Measurements from ENCODE around the gene ARHGAP20. TPM values are rescaled to one million over a fixed set of nuclear protein-coding genes. Genes with fewer than 3 reads are reported as not detected.

ARHGAP20 gene
- total and polyA plus RNA-seq, 4 donors = 0.46 to 1.5 (median 0.73) TPM

DNA sequence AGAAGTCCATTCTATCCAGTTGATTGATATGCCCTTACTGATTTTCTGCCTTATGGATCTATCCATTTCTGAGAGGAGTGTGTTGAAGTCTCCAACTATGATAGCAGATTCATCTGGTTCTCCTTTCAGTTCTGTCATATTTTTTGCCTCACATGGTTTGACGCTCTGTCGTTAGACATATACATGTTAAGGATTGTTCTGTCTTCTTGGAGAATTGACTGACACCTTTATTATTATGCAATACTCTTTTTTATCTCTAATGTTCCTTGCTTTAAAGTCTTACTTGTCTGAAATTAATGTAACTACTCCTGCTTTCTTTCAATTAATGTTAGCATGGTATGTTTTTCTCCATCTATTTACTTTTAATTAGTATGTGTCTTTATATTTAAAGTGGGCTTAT, 12.1 kb upstream of the ARHGAP20 start:
- no peak for DNase-seq (ENCODE audit: low spot score)
- Histone ChIP-seq H3K9me3 (ENCODE audit: control insufficient read depth in 4 of 4, low read length in 3 of 4) (no peaks in the 10 kb centered on the region), H3K4me3 (ENCODE audit: low read depth in 1 of 3, low read length in 3 of 3) (no peak overlapping the region), H3K4me1 (ENCODE audit: control insufficient read depth in 4 of 4, insufficient read depth in 4 of 4, low read length in 3 of 4) (no peaks in the 10 kb centered on the region), H3K27ac (ENCODE audit: low read depth in 1 of 2, low read length in 2 of 2) (no peak overlapping the region), H3K36me3 (ENCODE audit: control insufficient read depth in 4 of 4, insufficient read depth in 3 of 4, low read depth in 1 of 4, low read length in 3 of 4) (no peaks in the 10 kb centered on the region), H3K27me3 (ENCODE audit: control insufficient read depth in 4 of 4, insufficient read depth in 4 of 4, low read length in 3 of 4) (no peaks in the 10 kb centered on the region), H3K9ac (ENCODE audit: low read depth in 1 of 2, low read length in 2 of 2) (no peak overlapping the region)
- TF ChIP-seq RXRA (IDR thresholded peaks at IDR 0.05) (no peak), HNF4G (IDR thresholded peaks at IDR 0.05) (no peak), FOXA2 (IDR thresholded peaks at IDR 0.05) (no peak)
- 75% methylated on average over 2 of the region's 2 CpGs for WGBS

DNA sequence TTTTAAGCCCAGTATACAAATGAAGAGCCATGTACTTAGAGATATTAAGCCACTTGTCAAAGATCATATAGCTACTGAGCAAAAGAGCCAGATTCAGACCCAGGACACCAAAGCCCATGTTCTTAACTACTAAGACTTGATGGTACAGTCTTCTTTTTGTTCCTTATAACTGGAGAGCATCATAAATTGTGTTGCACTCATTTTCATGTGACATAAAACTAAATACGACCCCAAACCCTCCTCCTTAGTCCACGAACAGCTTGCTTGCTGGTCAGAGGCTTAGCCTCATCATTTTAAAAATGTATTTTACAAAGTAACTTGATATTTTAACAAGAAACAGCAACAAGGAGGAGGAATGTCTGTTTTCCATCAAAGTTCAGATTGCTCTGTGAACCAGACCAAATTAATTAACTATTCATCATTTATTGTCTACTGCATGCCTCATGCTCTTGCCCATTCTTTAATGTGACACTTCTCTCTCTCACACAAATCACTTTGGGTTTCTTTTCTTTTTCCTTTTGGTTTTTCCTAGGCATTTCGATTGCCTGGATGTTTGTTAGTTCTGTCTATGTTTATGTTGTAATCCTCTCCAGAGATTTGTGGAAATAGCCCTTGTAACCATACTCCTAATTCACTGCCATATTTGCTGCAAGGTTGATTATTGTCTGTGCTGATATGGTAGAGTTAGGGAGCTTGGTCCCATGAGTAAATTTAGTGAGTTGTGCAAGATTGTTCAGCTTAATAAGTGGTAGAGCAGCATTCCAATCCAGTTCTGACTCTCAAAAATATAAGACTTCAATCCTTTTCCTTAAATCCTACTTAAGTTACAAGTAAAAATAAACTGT, 8.4 kb upstream of the ARHGAP20 start:
- Histone ChIP-seq H3K9ac (ENCODE audit: low read depth in 1 of 2, low read length in 2 of 2) (no peak overlapping the region), H3K4me3 (ENCODE audit: low read depth in 1 of 3, low read length in 3 of 3) (no peak overlapping the region), H3K27ac (ENCODE audit: low read depth in 1 of 2, low read length in 2 of 2) (no peak overlapping the region), H3K9me3 (ENCODE audit: control insufficient read depth in 4 of 4, low read length in 3 of 4) (no peaks in the 10 kb centered on the region), H3K36me3 (ENCODE audit: control insufficient read depth in 4 of 4, insufficient read depth in 3 of 4, low read depth in 1 of 4, low read length in 3 of 4) (no peaks in the 10 kb centered on the region), H3K4me1 (ENCODE audit: control insufficient read depth in 4 of 4, insufficient read depth in 4 of 4, low read length in 3 of 4) (no peaks in the 10 kb centered on the region), H3K27me3 (ENCODE audit: control insufficient read depth in 4 of 4, insufficient read depth in 4 of 4, low read length in 3 of 4) (no peaks in the 10 kb centered on the region)
- DNase-seq (ENCODE audit: low spot score) = no peak
- TF ChIP-seq SP1 (IDR thresholded peaks at IDR 0.05) (no peak), HNF4G (IDR thresholded peaks at IDR 0.05) (no peak), EGR1 (IDR thresholded peaks at IDR 0.05; ENCODE audit: low read depth in 2 of 2) (no peak), YY1 (IDR thresholded peaks at IDR 0.05) (no peak), GABPA (IDR thresholded peaks at IDR 0.05 in 1 of 2, conservative IDR thresholded peaks at IDR 0.05 in 1 of 2) (no peak), MAX (IDR thresholded peaks at IDR 0.05) (no peak), JUND (IDR thresholded peaks at IDR 0.05) (no peak), TAF1 (conservative IDR thresholded peaks at IDR 0.05) (no peak)
- TF ChIP-seq, protein P1, sequence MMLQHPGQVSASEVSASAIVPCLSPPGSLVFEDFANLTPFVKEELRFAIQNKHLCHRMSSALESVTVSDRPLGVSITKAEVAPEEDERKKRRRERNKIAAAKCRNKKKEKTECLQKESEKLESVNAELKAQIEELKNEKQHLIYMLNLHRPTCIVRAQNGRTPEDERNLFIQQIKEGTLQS (IDR thresholded peaks at IDR 0.05) = no peak
- TF ChIP-seq, protein P2, sequence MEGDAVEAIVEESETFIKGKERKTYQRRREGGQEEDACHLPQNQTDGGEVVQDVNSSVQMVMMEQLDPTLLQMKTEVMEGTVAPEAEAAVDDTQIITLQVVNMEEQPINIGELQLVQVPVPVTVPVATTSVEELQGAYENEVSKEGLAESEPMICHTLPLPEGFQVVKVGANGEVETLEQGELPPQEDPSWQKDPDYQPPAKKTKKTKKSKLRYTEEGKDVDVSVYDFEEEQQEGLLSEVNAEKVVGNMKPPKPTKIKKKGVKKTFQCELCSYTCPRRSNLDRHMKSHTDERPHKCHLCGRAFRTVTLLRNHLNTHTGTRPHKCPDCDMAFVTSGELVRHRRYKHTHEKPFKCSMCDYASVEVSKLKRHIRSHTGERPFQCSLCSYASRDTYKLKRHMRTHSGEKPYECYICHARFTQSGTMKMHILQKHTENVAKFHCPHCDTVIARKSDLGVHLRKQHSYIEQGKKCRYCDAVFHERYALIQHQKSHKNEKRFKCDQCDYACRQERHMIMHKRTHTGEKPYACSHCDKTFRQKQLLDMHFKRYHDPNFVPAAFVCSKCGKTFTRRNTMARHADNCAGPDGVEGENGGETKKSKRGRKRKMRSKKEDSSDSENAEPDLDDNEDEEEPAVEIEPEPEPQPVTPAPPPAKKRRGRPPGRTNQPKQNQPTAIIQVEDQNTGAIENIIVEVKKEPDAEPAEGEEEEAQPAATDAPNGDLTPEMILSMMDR (IDR thresholded peaks at IDR 0.05; ENCODE audit: low read depth, low read length, missing input control) = no peak
- 58% methylated on average over 3 of the region's 3 CpGs for WGBS

- 97% methylated on average over 2 of the region's 2 CpGs for WGBS
- Histone ChIP-seq H3K36me3 (ENCODE audit: control insufficient read depth in 4 of 4, insufficient read depth in 3 of 4, low read depth in 1 of 4, low read length in 3 of 4) (no peaks in the 10 kb centered on the region), H3K27me3 (ENCODE audit: control insufficient read depth in 4 of 4, insufficient read depth in 4 of 4, low read length in 3 of 4) (no peaks in the 10 kb centered on the region), H3K9ac (ENCODE audit: low read depth in 1 of 2, low read length in 2 of 2) (no peak overlapping the region), H3K4me1 (ENCODE audit: control insufficient read depth in 4 of 4, insufficient read depth in 4 of 4, low read length in 3 of 4) (peaks cover 3 to 15% (median 10%) of the 10 kb centered on the region in 4 donors), H3K4me3 (ENCODE audit: low read depth in 1 of 3, low read length in 3 of 3) (no peak overlapping the region), H3K27ac (ENCODE audit: low read depth in 1 of 2, low read length in 2 of 2) (no peak overlapping the region), H3K9me3 (ENCODE audit: control insufficient read depth in 4 of 4, low read length in 3 of 4) (no peaks in the 10 kb centered on the region)
- no peak for DNase-seq (ENCODE audit: low spot score)
- TF ChIP-seq, protein P2 (IDR thresholded peaks at IDR 0.05; ENCODE audit: low read depth, low read length, missing input control) = no peak
- no peak for TF ChIP-seq MAX (IDR thresholded peaks at IDR 0.05)
- TF ChIP-seq HNF4A (conservative IDR thresholded peaks at IDR 0.05) = no peak
- TF ChIP-seq RAD21 (IDR thresholded peaks at IDR 0.05) = no peak
- no peak for TF ChIP-seq ZBTB33 (IDR thresholded peaks at IDR 0.05)
- TF ChIP-seq FOXA1 (IDR thresholded peaks at IDR 0.05) = no peak
- no peak for TF ChIP-seq RXRA (IDR thresholded peaks at IDR 0.05)
- no peak for TF ChIP-seq REST (IDR thresholded peaks at IDR 0.05)
Observed at GRCh38 chr11:110716361-110716760, 4.1 kb upstream of the ARHGAP20 start.
